Tibial artery (tissue), 4 donors: ENCODE data around the gene MYLK.
A peak's percentile ranks its signal among the peaks of the same experiment; 100 is the strongest.

Experiments used
- DNase-seq, 2 donors: peaks; one replicate each; pipeline ENCODE4 v3.0.0-alpha.2; 2019
- H3K27ac ChIP-seq, 2 donors: fragments of 200-600 bp; sonication (generic) in 1 of 2; 1 replicate in 1 of 2; 2 replicates in 1 of 2; pipeline ENCODE4 v1.5.1; 2018 to 2019; ENCODE audit warnings: mild to moderate bottlenecking in 1 of 2
- H3K27me3 ChIP-seq, 2 donors: fragments of 200-600 bp; sonication (generic) in 1 of 2; one replicate each; pipeline versions ENCODE4 v1.5.1 to v1.6.0; 2016 to 2019
- H3K36me3 ChIP-seq, 3 donors: fragments of 200-600 bp; sonication (generic) in 2 of 3; one replicate each; pipeline ENCODE4 v1.5.1; 2016 to 2019; ENCODE audit warnings: mild to moderate bottlenecking in 2 of 3
- H3K4me1 ChIP-seq, 4 donors: fragments of 200-600 bp; sonication (generic) in 2 of 4; 1 replicate in 3 of 4; 2 replicates in 1 of 4; pipeline ENCODE4 v1.5.1; 2016 to 2019
- H3K4me3 ChIP-seq, 2 donors: fragments of 200-600 bp; sonication (generic) in 1 of 2; 1 replicate in 1 of 2; 2 replicates in 1 of 2; pipeline ENCODE4 v1.5.1; 2018 to 2019; ENCODE audit warnings: mild to moderate bottlenecking in 2 of 2
- H3K9me3 ChIP-seq, 3 donors: fragments of 200-600 bp; sonication (generic) in 1 of 3; one replicate each; pipeline ENCODE4 v1.5.1; 2016 to 2019
- intact Hi-C: fragments of 100-400 bp; cut with DNase I; formaldehyde crosslinking; loops from one replicate; pipeline ENCODE4 v1.15.0; 2023; ENCODE audit warnings: low total_unique reads
- TF ChIP-seq, protein P1 (sequence below), 2 experiments: fragments of 200-600 bp in 1 of 2; fragments of 450-650 bp in 1 of 2; IDR thresholded peaks; one replicate each; pipeline ENCODE4 v1.5.1; 2017 to 2019; ENCODE audit warnings: antibody characterized with exemption in 2 of 2, mild to moderate bottlenecking in 1 of 2, moderate library complexity in 1 of 2

MYLK gene

GRCh38 chr3:123816673-123817207, 67.4 kb downstream of the MYLK start:
- Histone ChIP-seq H3K4me1 (peaks cover 0 to 56% (median 34%) of the 10 kb centered on the region in 4 donors), H3K9me3 (no peaks in the 10 kb centered on the region), H3K27me3 (no peaks in the 10 kb centered on the region), H3K4me3 (no peak overlapping the region), H3K36me3 (no peaks in the 10 kb centered on the region), H3K27ac (peak overlapping the region; percentile 77 to 84)
- TF ChIP-seq, protein P1, sequence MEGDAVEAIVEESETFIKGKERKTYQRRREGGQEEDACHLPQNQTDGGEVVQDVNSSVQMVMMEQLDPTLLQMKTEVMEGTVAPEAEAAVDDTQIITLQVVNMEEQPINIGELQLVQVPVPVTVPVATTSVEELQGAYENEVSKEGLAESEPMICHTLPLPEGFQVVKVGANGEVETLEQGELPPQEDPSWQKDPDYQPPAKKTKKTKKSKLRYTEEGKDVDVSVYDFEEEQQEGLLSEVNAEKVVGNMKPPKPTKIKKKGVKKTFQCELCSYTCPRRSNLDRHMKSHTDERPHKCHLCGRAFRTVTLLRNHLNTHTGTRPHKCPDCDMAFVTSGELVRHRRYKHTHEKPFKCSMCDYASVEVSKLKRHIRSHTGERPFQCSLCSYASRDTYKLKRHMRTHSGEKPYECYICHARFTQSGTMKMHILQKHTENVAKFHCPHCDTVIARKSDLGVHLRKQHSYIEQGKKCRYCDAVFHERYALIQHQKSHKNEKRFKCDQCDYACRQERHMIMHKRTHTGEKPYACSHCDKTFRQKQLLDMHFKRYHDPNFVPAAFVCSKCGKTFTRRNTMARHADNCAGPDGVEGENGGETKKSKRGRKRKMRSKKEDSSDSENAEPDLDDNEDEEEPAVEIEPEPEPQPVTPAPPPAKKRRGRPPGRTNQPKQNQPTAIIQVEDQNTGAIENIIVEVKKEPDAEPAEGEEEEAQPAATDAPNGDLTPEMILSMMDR (IDR thresholded peaks at IDR 0.05) = no peak
- no peak for DNase-seq
- intact Hi-C loops = no loop called here

DNA sequence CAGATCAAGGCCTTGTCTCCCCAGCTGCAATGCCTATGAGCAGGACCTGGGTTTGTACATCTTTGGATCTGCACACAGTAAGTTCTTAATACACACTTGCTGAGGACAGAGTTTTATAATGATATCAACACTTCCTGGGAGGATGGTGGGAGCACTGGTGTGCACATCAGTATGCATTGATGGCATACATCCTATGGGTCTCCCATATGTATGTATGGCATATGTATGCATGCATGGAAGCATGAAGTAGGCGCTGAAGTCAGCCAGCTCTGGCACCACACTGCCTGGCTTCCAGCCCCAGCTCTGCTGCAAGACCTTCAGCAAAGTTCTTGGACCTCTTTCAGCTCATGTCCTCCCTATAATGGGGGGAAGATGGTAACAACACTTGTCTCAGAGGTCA, 68.2 kb downstream of the MYLK start:
- TF ChIP-seq, protein P1 (IDR thresholded peaks at IDR 0.05) = no peak
- intact Hi-C loops = no loop called here
- Histone ChIP-seq H3K4me3 (no peak overlapping the region), H3K4me1 (peaks cover 0 to 56% (median 34%) of the 10 kb centered on the region in 4 donors), H3K27me3 (no peaks in the 10 kb centered on the region), H3K36me3 (no peaks in the 10 kb centered on the region), H3K9me3 (no peaks in the 10 kb centered on the region), H3K27ac (peak overlapping the region; percentile 77 to 84)
- no peak for DNase-seq

DNA sequence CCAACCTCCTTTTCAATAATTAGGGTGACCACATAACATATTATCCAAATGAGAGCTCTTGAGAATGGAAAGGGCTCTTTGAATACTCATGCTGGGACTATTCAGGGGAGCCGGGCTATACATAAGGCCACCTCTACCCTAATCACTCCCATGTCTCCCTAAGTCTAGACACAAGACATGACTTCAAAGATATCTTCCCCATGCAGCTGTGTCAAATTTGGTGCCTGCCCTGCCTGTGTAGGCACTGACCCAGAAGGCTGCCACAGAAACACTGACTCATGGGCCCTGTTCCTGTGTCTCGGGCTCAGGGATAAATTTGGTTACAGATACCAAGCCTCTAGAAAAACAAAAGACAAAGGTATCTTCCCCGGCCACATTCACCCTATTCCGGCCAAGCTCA, 70.3 kb downstream of the MYLK start:
- Histone ChIP-seq H3K4me3 (no peak overlapping the region), H3K27ac (peak overlapping the region; percentile 56 to 60), H3K27me3 (no peaks in the 10 kb centered on the region), H3K9me3 (no peaks in the 10 kb centered on the region), H3K4me1 (peaks cover 0 to 55% (median 33%) of the 10 kb centered on the region in 4 donors), H3K36me3 (no peaks in the 10 kb centered on the region)
- peak in 1 of 2 donors; percentile 71 for DNase-seq
- intact Hi-C loops = no loop called here
- TF ChIP-seq, protein P1 (IDR thresholded peaks at IDR 0.05) = no peak

- Histone ChIP-seq H3K4me3 (no peak overlapping the region), H3K9me3 (no peaks in the 10 kb centered on the region), H3K27ac (no peak overlapping the region), H3K4me1 (peaks cover 0 to 12% (median 6%) of the 10 kb centered on the region in 4 donors), H3K36me3 (no peaks in the 10 kb centered on the region), H3K27me3 (no peaks in the 10 kb centered on the region)
- intact Hi-C loops = no loop called here
- no peak for DNase-seq
- TF ChIP-seq, protein P1 (IDR thresholded peaks at IDR 0.05) = no peak
Observed at GRCh38 chr3:123809597-123809996, 74.5 kb downstream of the MYLK start.

DNA sequence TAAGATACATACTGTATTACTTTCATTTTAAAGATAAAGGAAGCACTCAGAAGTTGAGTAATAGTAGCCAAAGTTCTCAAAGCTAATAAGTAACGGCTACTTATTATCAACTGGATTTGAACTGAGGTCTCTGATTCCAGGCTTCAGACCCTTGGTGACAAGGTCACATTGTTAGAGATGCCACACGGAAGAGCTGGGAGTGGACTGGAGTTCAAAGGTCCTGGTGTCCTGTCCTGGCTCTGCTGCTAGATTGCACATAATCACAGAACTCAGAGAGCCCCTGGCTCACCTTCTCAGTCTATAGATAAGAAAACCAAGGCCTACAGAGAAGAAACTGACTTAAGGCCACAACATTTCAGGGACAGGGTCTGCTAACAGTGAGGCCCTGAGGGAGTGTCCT, 75.3 kb downstream of the MYLK start:
- Histone ChIP-seq H3K4me3 (no peak overlapping the region), H3K4me1 (peaks cover 0 to 12% (median 2%) of the 10 kb centered on the region in 4 donors), H3K36me3 (no peaks in the 10 kb centered on the region), H3K9me3 (no peaks in the 10 kb centered on the region), H3K27me3 (no peaks in the 10 kb centered on the region), H3K27ac (no peak overlapping the region)
- intact Hi-C loops = no loop called here
- no peak for DNase-seq
- TF ChIP-seq, protein P1 (IDR thresholded peaks at IDR 0.05) = no peak

GRCh38 chr3:123807820-123808219, 76.3 kb downstream of the MYLK start:
- intact Hi-C loops = no loop called here

More at GRCh38 chr3:123807820-123808219, 76.3 kb downstream of the MYLK start:
- no peaks in the 10 kb centered on the region for H3K27me3 ChIP-seq
- no peak overlapping the region for H3K4me3 ChIP-seq
- H3K27ac ChIP-seq = no peak overlapping the region
- TF ChIP-seq, protein P1 (IDR thresholded peaks at IDR 0.05) = no peak
- DNase-seq = no peak
- H3K9me3 ChIP-seq = no peaks in the 10 kb centered on the region
- peaks cover 0 to 8% (median 0%) of the 10 kb centered on the region in 4 donors for H3K4me1 ChIP-seq
- peaks cover 0 to 6% (median 0%) of the 10 kb centered on the region in 3 donors for H3K36me3 ChIP-seq
